GM12872 (cell line): ENCODE data around the gene STRN3.

ENCODE experiments used
- TF ChIP-seq, protein P1 (sequence below): IDR thresholded peaks from 3 replicates; pipeline ENCODE4 v1.5.1; 2011; ENCODE audit warnings: low read depth, mild to moderate bottlenecking, low read length, moderate library complexity; ENCODE audit not compliant: insufficient read depth

STRN3 gene

DNA sequence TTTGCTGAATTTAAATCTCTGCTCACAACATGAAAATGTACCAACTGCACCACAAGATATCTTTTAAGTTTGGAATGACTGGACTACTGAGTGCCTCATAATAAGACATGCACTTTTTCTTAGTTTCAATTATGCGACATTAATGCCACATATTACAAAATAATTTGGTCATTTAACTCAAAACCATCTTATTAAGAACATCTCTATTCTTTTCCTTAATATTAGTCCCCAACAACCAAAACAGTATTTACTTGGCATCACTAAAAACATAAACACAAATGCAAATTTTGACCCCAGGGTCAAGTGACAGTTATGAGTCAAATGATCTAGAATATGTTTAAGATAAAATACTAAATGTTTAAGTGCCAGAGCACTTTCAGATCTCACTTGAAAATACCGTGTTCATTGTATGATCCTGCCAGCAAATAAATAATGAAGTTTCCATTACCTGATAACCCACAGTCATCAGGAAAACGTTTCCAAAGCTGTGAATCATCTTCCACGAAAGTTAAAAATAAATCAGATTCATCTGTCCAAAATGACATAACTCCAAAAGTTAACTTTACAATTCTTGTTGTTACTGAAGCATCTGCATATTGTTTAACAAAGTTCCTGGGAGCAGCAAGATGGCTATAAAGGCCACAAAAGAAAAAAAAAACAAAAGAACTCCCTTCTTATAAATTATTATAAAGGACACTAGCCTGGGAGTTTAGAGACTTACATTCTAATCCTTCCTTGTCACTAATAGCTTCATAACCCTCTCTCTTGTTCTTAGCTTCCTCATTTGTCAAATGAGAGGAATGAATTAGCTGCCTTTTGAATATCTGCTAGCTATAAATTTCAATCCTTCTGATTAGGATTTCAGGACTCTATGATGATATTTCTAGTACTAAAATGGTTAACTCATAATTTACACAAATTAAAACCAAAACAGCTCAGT, 31.2 kb downstream of the STRN3 start:
- TF ChIP-seq, protein P1, sequence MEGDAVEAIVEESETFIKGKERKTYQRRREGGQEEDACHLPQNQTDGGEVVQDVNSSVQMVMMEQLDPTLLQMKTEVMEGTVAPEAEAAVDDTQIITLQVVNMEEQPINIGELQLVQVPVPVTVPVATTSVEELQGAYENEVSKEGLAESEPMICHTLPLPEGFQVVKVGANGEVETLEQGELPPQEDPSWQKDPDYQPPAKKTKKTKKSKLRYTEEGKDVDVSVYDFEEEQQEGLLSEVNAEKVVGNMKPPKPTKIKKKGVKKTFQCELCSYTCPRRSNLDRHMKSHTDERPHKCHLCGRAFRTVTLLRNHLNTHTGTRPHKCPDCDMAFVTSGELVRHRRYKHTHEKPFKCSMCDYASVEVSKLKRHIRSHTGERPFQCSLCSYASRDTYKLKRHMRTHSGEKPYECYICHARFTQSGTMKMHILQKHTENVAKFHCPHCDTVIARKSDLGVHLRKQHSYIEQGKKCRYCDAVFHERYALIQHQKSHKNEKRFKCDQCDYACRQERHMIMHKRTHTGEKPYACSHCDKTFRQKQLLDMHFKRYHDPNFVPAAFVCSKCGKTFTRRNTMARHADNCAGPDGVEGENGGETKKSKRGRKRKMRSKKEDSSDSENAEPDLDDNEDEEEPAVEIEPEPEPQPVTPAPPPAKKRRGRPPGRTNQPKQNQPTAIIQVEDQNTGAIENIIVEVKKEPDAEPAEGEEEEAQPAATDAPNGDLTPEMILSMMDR: no peak

DNA sequence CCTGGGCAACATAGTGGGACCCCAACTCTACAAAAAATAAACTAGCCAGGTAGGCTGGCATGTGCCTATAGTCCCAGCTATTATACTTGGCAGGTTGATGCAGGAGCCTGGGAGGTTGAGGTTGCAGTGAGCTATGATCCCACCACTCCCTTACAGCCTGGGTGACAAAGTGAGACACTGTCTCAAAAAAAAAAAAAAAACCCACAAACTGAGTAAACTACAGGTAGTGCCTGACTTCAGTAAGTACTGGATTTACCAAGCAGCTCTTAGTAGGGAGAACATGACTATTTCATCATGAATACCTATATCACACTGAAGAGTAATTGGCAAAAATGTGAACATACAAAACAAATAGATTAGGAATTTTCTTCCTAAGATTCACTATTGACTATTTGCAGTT, 33.1 kb downstream of the STRN3 start:
- TF ChIP-seq, protein P1: no peak

DNA sequence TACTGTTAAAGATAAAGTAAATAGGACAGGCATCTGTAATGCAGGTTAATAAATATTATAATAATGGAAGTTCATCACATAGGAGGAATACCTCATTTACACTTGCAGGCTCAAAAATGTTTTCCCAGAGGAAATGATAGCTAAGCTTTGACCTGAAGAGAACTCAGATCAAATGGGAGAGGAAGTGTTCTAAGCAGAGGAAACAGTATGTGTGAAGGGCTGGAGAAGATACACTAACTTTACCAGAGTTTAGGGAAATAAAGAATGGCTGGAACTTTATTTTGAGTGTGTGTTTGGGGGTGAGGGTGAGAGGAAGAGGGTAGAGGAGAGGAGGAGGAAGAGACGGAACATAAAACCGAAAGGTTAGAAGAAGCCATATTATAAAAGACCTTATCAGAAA, 34.8 kb downstream of the STRN3 start:
- TF ChIP-seq, protein P1: no peak

DNA sequence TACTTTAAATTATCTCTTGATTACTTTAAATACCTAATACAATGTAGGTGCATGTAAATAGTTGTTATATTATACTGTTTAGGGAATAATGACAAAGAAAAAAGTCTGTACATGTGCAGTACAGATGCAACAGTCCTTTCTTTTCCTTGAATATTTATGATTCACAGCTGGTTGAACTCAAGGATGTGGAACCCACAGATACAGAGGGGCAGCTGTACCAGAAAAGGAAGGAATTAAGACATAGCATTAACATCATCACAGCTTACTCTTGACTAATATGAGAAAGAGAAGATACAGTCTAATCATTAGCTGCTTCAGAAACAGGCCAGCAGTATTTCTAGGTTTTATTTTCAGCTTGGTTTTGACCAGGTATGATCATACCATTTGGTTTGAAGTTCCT, 35.4 kb downstream of the STRN3 start:
- TF ChIP-seq, protein P1: no peak

DNA sequence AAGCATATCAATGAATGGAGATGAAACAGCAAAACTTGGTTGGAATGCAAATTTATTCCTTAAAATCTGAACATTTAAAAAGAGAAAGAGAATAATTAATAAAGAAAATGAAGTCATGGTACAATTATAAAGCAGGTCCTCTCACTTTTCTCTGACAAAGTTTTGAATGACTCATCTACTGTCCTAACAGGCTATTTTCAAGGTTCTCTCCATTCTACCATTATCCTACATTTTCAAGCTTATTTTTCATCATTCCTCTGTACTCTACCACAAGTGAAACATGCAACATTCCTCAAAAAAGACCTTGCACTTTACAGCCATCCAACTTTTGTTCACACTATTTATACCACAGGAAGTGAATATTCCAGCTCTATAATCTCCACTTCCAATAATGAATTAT, 37.7 kb downstream of the STRN3 start:
- TF ChIP-seq, protein P1: no peak

DNA sequence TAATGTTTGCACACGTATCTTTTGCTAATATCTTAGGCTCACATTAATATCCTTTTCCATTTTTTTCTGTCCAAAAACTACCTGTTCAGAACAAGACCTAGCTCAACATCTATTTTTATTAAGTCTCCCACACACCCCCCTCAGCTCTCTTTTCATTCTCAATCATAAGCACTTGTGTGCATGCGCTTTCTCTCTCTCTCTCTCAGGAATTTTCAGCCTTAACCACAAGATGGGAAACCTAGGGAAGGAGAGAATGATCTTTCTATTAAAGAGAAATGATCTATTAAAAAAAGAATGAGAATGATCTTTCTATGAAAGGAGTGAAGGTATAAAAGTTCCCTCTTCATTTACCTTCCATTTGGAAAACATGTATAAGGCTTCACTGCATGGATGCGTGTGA, 40.4 kb downstream of the STRN3 start:
- TF ChIP-seq, protein P1: no peak

DNA sequence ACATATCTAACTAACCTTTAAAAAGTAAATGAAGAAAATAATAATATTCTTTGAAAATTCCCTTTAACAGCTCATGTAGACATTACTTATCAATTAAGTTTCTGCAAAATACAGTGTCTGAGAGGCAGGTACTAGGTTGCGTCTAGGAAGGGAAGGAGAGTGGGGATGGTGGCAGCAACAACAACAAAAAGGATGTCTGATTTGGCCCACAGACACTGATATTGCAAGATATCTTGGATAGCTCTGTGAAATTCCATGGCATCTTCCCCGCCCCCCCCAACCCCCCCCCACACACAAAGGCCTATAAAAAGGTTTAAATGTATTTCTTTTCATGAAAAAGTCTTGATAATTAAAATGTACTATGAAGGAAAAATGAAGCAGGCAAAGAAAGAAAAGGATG, 42.3 kb downstream of the STRN3 start:
- TF ChIP-seq, protein P1: no peak
